OCI-M2 (cell line): ENCODE data around the gene PDZK1IP1.
"Not testable (repeated sequence)": the region's sequence is repeated elsewhere in the genome, so short reads cannot be mapped to it uniquely, and the experiment has no call there.

ENCODE experiments used
- DNase-seq: peaks from one replicate; lab custom pipeline; 2025; ENCODE audit not compliant: unreplicated experiment; lab: John Stamatoyannopoulos, UW

Gene PDZK1IP1

DNA sequence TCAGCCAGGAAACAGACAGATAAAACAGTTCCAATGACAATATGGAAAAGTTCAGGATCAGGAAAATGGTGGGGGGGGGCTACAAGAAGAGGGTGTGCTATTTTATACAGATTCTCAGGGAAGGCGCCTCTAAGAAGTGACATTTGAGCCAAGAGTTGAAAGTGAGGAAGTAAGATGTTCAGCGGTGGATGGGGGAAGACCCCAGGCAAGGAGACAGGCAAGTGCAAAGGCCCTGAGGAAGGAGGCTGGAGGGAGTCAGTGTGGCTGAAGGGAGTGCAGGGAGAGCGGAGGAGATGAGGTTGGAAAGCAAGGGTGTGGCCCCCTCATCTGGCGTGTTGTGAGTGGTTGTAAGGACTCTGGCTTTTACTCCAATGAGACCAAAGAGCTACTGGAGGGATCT lies 8.4 kb upstream of the PDZK1IP1 start:
- DNase-seq = no peak

- no peak for DNase-seq
Measured at GRCh38 chr1:47196622-47197021, 6.8 kb upstream of the PDZK1IP1 start.

DNA sequence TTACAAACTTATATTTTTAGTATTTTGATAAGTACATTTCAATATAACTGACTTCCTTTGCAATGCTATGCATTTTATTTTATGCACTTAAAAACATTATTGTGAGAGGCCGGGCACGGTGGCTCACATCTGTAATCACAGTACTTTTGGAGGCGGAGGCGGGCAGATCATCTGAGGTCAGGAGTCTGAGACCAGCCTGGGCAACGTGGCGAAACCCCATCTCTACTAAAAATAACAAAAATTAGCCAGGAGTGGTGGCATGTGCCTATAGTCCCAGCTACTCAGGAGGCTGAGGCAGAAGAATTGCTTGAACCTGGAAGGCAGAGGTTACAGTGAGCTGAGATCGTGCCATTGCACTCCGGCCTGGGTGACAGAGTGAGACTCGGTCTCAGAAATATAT lies 6.1 kb upstream of the PDZK1IP1 start:
- not testable (repeated sequence) for DNase-seq

DNA sequence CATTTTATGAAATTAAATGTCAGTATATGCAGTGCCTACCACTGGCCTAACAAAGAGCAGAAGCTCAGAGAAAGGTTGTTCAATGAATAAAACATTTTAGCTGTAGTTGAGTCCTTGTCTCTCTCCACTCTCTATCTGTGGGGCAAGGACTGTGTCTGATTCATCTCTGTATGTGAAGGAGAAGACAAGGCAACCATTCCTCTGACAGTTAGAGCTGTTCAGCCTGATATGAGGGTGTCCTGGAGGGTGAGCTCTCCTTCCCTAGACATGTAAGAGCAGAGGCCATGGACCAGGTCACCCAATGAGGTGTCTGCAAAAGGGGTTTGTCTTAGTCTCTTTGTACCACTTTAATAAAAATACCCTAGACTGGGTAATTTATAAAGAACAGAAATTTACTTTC lies 4.5 kb upstream of the PDZK1IP1 start:
- no peak for DNase-seq

- not testable (repeated sequence) for DNase-seq
Measured at GRCh38 chr1:47193496-47193895, 3.7 kb upstream of the PDZK1IP1 start.

GRCh38 chr1:47192458-47193384 lies 2.9 kb upstream of the PDZK1IP1 start:
- DNase-seq = peak; percentile 39

- no peak for DNase-seq
Measured at GRCh38 chr1:47191940-47192457, 2.2 kb upstream of the PDZK1IP1 start.

DNA sequence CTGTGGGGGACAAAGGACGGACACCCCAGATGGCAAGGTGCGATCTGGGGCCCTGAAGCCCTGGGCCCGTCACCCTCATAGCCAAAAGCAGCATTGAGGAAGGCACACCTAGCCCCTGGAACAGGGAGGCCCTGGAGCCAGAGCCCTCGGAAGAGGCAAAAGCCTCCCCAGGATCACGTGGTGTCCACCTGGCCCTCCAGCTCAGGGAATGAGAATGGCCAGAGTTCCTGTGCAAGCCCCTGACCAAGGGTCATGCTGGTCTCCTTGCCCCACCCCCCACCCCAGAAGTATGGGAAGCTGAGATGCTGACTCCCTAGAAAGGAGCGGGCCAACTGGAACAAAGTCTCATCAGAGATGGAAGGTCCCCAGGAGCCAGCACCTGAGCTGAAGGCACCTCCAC lies 1.0 kb upstream of the PDZK1IP1 start:
- DNase-seq = no peak

- DNase-seq = no peak
Measured at GRCh38 chr1:47190509-47190855, 646 bp upstream of the PDZK1IP1 start.

- no peak for DNase-seq
Measured at GRCh38 chr1:47188791-47189785, 748 bp downstream of the PDZK1IP1 start.

GRCh38 chr1:47187926-47188250 lies 1.9 kb downstream of the PDZK1IP1 start:
- no peak for DNase-seq

DNA sequence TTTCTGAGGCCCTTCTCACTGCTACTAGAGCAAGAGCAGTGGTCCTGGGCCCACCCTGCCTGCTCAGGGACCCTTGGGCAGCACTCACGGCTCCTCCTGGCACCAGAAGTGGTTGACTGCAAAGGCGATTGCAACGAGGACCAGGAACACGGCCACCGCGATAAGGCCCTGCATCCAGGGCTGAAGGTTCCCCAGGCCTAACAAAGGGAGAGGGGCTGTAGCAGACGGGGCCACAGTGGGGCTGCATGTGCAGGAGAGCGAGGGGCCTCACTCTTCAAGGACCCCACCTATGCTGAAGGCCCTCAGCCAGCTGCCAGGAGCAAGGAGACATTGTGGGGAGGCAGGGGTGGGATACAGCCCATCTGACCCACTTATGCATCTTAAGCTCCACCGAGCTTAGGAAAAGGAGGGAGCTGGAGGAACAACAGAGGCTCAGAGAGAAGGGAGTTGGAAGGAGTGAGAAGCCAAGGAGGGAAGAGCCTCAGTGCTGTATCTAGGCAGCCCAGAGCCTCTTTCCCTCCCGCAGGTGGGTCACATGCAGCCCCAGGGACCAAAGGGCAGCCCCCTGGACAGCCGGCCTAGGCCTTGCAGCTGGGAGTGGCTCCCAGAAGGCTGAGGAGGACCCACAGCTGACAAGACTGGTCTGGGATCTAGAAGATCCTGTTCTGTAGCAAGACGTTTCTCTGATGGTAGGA lies 2.5 kb downstream of the PDZK1IP1 start:
- no peak for DNase-seq

GRCh38 chr1:47186267-47187185 lies 3.3 kb downstream of the PDZK1IP1 start:
- no peak for DNase-seq

GRCh38 chr1:47184822-47185677 lies 4.8 kb downstream of the PDZK1IP1 start:
- no peak for DNase-seq

DNA sequence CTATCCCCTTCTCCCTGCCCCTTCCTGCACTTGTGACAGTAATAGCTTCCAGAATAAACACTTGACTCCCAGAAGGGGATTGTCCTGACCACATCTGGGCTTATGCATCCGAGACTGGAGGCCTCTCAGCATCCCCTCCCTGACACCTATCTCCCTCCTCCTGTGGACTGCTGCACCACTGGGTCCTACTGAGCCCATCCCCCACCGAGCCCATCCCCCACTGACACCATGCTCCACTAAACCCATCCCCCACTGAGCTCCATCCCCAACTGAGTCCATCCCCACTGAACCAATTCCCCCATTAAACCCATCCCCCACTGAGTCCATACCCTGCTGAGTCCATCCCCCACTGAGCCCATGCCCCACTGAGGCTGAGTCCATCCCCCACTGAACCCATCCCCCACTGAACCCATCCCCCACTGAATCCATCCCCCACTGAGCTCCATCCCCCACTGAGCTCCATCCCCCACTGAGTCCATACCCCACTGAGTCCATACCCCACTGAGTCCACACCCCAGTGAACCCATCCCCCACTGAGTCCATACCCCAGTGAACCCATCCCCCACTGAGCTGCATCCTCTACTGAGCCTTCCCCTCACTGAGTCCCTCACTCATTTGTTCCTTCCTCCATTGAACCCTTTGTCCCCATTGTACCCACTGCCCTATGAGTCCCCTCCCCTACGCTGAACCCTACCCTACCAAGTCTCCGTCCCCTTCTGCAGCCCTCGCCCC lies 5.6 kb downstream of the PDZK1IP1 start:
- DNase-seq = no peak

DNA sequence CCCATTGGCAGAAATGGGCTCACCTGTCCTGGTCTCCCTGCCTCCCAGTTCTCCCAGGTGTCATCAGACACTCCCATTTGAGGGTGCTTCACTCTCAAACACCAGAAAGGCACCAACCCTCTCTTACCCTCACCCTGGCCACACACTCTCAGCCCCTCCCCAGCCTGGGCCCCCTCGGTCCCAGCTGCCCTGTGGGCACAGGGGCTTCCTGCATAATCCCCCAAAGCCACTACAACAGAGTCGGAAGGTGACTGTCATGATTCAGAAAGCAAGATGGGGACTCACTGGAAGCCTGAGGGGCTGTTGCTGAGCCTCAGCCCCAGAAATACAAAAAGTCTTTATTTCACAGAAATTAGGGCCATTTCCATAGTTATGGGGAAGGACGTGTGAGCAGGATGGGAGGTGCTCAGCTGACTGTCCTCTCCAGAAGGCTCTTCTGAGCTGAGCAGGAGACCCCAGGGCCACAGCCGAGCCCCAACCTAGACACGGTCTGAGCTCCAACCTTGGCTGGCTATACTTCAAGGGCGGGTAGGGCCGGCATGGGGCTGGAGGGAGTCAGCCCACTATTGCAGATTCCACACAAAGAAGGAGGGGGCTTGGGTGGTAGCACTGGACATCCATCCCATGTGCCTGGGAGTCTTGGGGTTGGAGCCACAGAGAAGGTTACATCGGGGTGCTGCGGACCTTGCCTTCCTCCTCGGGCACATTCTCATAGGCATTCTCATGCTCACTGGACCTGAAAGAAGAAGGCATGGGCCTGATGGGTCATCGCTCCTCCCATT lies 6.3 kb downstream of the PDZK1IP1 start:
- no peak for DNase-seq

DNA sequence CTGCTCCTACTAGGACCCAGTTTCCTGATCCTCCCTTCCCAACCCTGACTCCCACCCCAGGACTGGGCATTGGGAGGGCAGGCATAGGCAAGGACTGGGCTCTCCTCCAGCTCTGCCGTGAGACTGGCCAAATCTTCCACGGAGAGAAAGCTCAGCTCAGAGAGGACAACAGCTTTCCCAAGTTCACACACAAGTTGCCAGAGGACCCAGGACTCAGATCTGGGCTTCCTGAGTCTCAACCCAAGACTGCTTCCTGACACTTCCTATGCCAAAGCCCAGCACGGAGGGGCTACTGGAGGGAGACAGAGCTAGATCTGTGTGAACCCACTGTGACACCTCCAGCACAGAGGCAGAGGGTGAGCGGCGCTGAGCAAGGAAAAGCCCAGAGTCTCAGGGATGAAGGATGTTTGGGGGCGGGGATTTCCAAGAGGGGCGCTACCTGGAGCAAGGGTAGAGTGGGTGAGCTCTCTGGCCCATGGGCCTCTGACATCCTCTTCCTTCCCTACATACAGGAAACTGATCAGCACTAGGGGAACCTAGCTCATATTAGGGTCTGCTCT lies 7.1 kb downstream of the PDZK1IP1 start:
- no peak for DNase-seq
